Measurements from ENCODE around the gene TNFRSF17.
A peak's percentile ranks its signal among the peaks of the same experiment; 100 is the strongest.

TNFRSF17 gene

DNA sequence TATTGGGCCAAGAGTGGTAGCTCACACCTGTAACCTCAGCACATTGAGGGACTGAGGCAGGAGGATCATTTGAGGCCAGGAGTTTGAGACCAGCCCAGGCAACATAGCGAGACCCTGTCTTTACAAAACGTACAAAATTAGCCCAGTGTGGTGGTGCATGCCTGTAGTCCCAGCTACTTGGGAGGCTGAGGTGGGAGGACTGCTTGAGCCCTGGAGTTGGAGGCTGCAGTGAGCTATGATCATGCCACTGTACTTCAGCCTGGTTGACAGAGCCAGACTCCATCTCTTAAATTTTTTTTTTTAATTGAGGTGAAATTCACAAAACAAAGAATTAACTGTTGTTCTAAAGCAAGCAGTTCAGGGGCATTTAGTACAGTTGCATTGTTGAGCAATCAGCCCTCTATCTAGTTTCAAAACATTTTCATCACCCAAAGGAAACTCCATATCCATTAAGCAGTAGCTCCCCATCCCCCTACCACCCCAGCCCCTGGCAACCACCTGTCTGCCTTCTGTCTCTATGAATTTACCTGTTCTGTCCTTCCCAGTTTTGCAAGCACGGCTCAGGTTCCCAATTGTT, 27.1 kb downstream of the TNFRSF17 start:
- peaks cover 6 to 23% (median 12%) of the 10 kb centered on the region in 4 experiments for H3K4me1 ChIP-seq (ENCODE audit: control extremely low read depth in 1 of 4, control insufficient read depth in 4 of 4, insufficient read depth in 4 of 4, low read length in 3 of 4)
- 94% methylated on average over 2 of the region's 3 CpGs for WGBS (ENCODE audit: insufficient coverage)
- H3K4me3 ChIP-seq (ENCODE audit: control insufficient read depth in 1 of 7, extremely low read depth in 1 of 7, insufficient read depth in 4 of 7, low read depth in 2 of 7, low read length in 6 of 7) = no peak overlapping the region
- CTCF ChIA-PET = interaction anchor here (1.3 to 1.7 kb wide), 2 partner anchors 14 to 76 kb away, joined by 3 to 5 read pairs; no protein-coding TSS in a partner anchor
- no peaks in the 10 kb centered on the region for H3K9me3 ChIP-seq (ENCODE audit: control extremely low read depth in 1 of 5, control insufficient read depth in 4 of 5, insufficient read depth in 2 of 5, low read depth in 1 of 5, low read length in 4 of 5)
- POLR2A ChIA-PET = no interaction called here
- DNase-seq = no peak
- no peak overlapping the region for H3K27ac ChIP-seq (ENCODE audit: insufficient read depth in 1 of 2, low read depth in 1 of 2, low read length in 2 of 2, poor library complexity in 1 of 2, severe bottlenecking in 2 of 2)
- no peaks in the 10 kb centered on the region for H3K27me3 ChIP-seq (replicated peaks in 2 of 5; ENCODE audit: control insufficient read depth in 4 of 5, insufficient read depth in 5 of 5, low read length in 4 of 5)
- H3K36me3 ChIP-seq (ENCODE audit: control insufficient read depth in 4 of 4, insufficient read depth in 4 of 4, low read length in 3 of 4) = no peaks in the 10 kb centered on the region

DNA sequence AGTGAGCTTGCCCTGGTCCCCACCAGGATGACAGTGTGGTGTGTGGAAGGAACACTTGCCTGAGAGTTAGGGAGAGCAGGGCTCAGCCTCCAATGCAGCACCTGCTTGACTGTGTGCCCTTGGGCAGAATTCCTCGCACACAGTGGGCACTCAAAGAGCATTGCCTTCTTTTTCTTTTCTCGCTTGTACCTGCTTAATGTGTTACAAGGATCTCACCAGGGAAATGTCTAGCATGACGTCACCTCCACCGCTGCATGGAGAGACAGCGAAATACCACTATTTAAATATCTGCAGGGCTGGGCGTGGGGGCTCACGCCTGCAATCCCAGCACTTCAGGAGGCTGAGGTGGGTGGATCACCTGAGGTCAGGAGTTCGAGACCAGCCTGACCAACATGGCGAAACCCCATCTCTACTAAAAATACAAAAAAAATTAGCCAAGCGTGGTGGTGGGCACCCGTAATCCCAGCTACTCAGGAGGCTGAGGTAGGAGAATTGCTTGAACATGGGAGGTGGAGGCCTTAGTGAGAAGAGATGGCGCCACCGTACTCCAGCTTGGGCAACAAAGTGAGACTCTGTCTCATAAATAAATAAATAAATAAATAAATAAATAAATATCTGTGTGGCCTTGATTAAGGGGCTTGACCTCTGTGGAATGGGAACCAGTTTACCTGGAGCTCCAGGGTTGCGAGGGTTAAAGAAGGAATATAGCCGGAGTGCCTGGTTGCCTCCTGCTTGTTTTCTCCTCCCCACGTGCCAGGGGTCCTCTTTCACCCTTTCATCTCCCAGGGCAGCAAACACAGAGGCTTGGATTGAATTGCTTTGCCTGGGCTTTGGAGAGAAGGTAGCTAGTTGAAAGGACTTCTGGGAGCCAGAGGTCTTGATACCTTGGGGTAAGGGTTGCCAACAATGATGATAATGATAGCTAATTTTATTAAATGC, 27.8 kb downstream of the TNFRSF17 start:
- ChIA-PET POLR2A (interaction anchor here (0.6 kb wide), 1 partner anchor 11 kb away, joined by 3 read pairs; no protein-coding TSS in a partner anchor), CTCF (interaction anchor here (0.5 to 1.7 kb wide), 3 partner anchors 10 to 16 kb away, joined by 3 to 5 read pairs (median 4); partner anchors contain the start of gene SNX29)
- H3K4me1 ChIP-seq (ENCODE audit: control extremely low read depth in 1 of 4, control insufficient read depth in 4 of 4, insufficient read depth in 4 of 4, low read length in 3 of 4) = peaks cover 6 to 24% (median 12%) of the 10 kb centered on the region in 4 experiments
- H3K36me3 ChIP-seq (ENCODE audit: control insufficient read depth in 4 of 4, insufficient read depth in 4 of 4, low read length in 3 of 4) = peaks cover 0 to 3% (median 0%) of the 10 kb centered on the region in 4 experiments
- H3K9me3 ChIP-seq (ENCODE audit: control extremely low read depth in 1 of 5, control insufficient read depth in 4 of 5, insufficient read depth in 2 of 5, low read depth in 1 of 5, low read length in 4 of 5) = no peaks in the 10 kb centered on the region
- 100% methylated on average over 4 of the region's 16 CpGs for WGBS (ENCODE audit: insufficient coverage)
- no peak overlapping the region for H3K4me3 ChIP-seq (ENCODE audit: control insufficient read depth in 1 of 7, extremely low read depth in 1 of 7, insufficient read depth in 4 of 7, low read depth in 2 of 7, low read length in 6 of 7)
- H3K27ac ChIP-seq (ENCODE audit: insufficient read depth in 1 of 2, low read depth in 1 of 2, low read length in 2 of 2, poor library complexity in 1 of 2, severe bottlenecking in 2 of 2) = no peak overlapping the region
- no peak for DNase-seq
- H3K27me3 ChIP-seq (replicated peaks in 2 of 5; ENCODE audit: control insufficient read depth in 4 of 5, insufficient read depth in 5 of 5, low read length in 4 of 5) = no peaks in the 10 kb centered on the region

DNA sequence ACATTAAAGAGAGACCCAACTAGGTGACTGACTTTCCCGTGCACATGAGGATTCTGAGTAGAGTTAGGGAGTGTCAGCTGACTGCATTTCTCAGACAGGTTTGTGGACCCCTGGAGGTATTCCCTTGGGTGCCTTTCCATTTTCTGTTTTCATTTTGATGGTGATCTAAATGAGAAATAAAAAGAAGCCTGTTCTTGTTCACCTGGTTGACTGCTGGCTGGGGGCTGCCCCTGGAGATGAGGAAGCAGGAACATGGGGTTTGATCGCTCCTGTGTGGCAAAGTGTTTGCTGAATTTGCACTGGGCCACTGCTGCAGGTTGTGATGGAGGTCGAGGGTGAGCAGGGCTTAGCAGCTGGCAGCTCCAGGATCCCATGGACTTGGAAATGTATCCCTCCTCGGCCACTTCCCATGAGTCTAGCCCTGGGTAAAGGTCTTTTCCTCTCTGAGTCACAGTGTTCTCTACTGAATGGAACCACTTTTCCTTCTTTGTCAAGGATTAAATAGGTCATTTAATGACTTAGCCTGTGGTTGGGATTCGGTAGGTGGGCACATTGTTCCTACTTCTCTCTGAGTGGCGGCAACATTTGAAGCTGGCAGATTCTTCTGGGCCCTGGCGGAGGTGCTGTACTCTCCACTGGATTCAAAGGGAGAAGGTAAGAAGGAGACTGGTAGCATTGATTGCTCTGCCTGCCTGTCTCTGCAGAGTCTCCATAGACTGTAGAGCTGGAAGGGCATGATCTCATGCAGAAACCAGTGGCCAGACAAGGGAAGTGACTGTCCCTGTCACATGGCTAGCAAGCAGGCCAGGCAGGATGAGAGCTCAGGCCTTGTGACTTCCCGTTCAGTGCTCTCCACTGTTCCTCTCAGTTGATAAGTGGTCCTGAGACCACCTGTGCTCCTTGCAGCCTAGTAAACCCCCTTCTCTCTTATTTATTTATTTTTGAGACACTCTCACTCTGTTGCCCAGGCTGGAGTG, 29.4 kb downstream of the TNFRSF17 start:
- ChIA-PET POLR2A (interaction anchor here (0.7 to 1.2 kb wide), 2 partner anchors 16 to 17 kb away, joined by 3 to 4 read pairs; partner anchors contain the start of gene SNX29), CTCF (interaction anchor here (1.2 to 2.2 kb wide), 2 partner anchors 14 to 18 kb away, joined by 4 to 8 read pairs; partner anchors contain the start of gene SNX29)
- peak in 1 of 3 donors; percentile 28 for DNase-seq
- Histone ChIP-seq H3K36me3 (ENCODE audit: control insufficient read depth in 4 of 4, insufficient read depth in 4 of 4, low read length in 3 of 4) (peaks cover 0 to 4% (median 0%) of the 10 kb centered on the region in 4 experiments), H3K4me3 (ENCODE audit: control insufficient read depth in 1 of 7, extremely low read depth in 1 of 7, insufficient read depth in 4 of 7, low read depth in 2 of 7, low read length in 6 of 7) (no peak overlapping the region), H3K4me1 (ENCODE audit: control extremely low read depth in 1 of 4, control insufficient read depth in 4 of 4, insufficient read depth in 4 of 4, low read length in 3 of 4) (peaks cover 6 to 24% (median 12%) of the 10 kb centered on the region in 4 experiments), H3K27ac (ENCODE audit: insufficient read depth in 1 of 2, low read depth in 1 of 2, low read length in 2 of 2, poor library complexity in 1 of 2, severe bottlenecking in 2 of 2) (peak overlapping the region in 1 of 2 experiments; percentile 2), H3K9me3 (ENCODE audit: control extremely low read depth in 1 of 5, control insufficient read depth in 4 of 5, insufficient read depth in 2 of 5, low read depth in 1 of 5, low read length in 4 of 5) (no peaks in the 10 kb centered on the region), H3K27me3 (replicated peaks in 2 of 5; ENCODE audit: control insufficient read depth in 4 of 5, insufficient read depth in 5 of 5, low read length in 4 of 5) (no peaks in the 10 kb centered on the region)
- WGBS (ENCODE audit: insufficient coverage) = 76% methylated on average over 7 of the region's 8 CpGs

DNA sequence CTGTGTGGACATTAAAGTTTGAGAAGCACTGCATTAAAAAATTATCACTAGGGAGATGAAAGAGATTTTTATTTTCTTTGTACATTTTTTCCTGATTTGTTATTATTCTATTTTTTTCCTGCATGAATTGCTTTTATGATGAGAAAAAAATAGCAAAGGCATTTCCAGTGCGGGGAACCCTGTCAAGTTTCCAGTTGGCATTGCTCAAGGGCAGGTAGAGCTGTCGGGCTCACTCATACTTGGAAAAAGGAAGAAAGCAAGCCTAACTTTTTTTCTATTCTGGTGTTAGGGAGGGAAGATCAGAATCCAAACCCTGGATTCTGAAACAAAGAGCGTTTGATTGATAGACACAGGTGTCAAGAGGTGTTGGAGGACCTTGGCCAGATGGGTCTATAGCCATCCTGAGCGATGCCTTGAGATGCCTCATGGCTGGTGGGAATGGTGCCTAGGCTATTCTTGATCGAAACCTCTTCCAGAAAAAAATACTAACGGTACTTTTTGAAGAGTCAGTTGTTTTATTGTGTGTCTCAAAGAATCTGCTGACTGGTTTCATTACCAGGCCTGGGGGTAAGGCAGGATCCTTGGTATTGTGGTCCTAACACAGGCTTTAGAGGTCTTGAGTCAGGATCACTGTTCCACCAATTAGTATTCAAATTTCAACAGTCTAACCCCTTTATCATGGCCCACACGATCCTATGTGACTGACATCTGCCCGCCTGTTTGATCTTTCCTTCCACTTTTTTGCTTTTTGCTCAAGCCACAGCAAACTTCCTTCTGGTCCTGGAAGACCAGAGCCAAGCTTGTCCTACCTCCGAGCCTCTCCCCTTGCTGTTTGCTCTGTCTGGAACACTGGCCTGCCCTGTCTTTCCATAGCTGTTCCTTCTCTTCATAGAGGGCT, 31.7 kb downstream of the TNFRSF17 start:
- H3K4me1 ChIP-seq (ENCODE audit: control extremely low read depth in 1 of 4, control insufficient read depth in 4 of 4, insufficient read depth in 4 of 4, low read length in 3 of 4) = peaks cover 6 to 24% (median 12%) of the 10 kb centered on the region in 4 experiments
- ChIA-PET POLR2A (interaction anchor here (0.5 to 0.8 kb wide), 3 partner anchors 11 to 175 kb away, joined by 3 to 4 read pairs (median 4); no protein-coding TSS in a partner anchor), CTCF (interaction anchor here (0.9 to 2.2 kb wide), 2 partner anchors 12 to 30 kb away, joined by 3 to 8 read pairs; no protein-coding TSS in a partner anchor)
- no peak overlapping the region for H3K27ac ChIP-seq (ENCODE audit: insufficient read depth in 1 of 2, low read depth in 1 of 2, low read length in 2 of 2, poor library complexity in 1 of 2, severe bottlenecking in 2 of 2)
- H3K27me3 ChIP-seq (replicated peaks in 2 of 5; ENCODE audit: control insufficient read depth in 4 of 5, insufficient read depth in 5 of 5, low read length in 4 of 5) = no peaks in the 10 kb centered on the region
- WGBS (ENCODE audit: insufficient coverage) = 79% methylated on average over 8 of the region's 9 CpGs
- H3K36me3 ChIP-seq (ENCODE audit: control insufficient read depth in 4 of 4, insufficient read depth in 4 of 4, low read length in 3 of 4) = peaks cover 0 to 4% (median 3%) of the 10 kb centered on the region in 4 experiments
- no peak for DNase-seq
- no peaks in the 10 kb centered on the region for H3K9me3 ChIP-seq (ENCODE audit: control extremely low read depth in 1 of 5, control insufficient read depth in 4 of 5, insufficient read depth in 2 of 5, low read depth in 1 of 5, low read length in 4 of 5)
- no peak overlapping the region for H3K4me3 ChIP-seq (ENCODE audit: control insufficient read depth in 1 of 7, extremely low read depth in 1 of 7, insufficient read depth in 4 of 7, low read depth in 2 of 7, low read length in 6 of 7)

DNA sequence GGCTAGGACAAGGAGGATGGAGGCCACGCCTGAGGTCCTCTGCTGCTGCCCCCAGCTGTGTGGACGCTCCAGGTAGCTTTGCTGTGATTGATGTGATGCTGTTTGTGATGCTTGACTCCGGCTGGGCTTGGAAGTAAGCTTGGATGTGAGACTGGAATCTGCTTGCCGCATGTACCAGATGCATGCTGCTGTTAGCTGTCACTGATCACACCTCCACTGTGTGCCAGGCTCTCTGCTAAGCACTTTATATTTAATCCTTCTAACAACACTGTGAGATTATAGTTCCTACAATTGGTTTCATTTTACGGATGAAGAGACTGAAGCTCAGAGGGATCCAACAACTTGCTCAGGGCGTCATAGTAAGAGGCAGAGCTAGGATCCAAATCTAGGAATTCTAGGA, 35.0 kb downstream of the TNFRSF17 start:
- Histone ChIP-seq H3K36me3 (ENCODE audit: control insufficient read depth in 4 of 4, insufficient read depth in 4 of 4, low read length in 3 of 4) (peaks cover 3 to 8% (median 4%) of the 10 kb centered on the region in 4 experiments), H3K9me3 (ENCODE audit: control extremely low read depth in 1 of 5, control insufficient read depth in 4 of 5, insufficient read depth in 2 of 5, low read depth in 1 of 5, low read length in 4 of 5) (no peaks in the 10 kb centered on the region), H3K27ac (ENCODE audit: insufficient read depth in 1 of 2, low read depth in 1 of 2, low read length in 2 of 2, poor library complexity in 1 of 2, severe bottlenecking in 2 of 2) (no peak overlapping the region), H3K4me1 (ENCODE audit: control extremely low read depth in 1 of 4, control insufficient read depth in 4 of 4, insufficient read depth in 4 of 4, low read length in 3 of 4) (peaks cover 0 to 13% (median 4%) of the 10 kb centered on the region in 4 experiments), H3K27me3 (replicated peaks in 2 of 5; ENCODE audit: control insufficient read depth in 4 of 5, insufficient read depth in 5 of 5, low read length in 4 of 5) (no peaks in the 10 kb centered on the region), H3K4me3 (ENCODE audit: control insufficient read depth in 1 of 7, extremely low read depth in 1 of 7, insufficient read depth in 4 of 7, low read depth in 2 of 7, low read length in 6 of 7) (no peak overlapping the region)
- ChIA-PET POLR2A (interaction anchor here (0.7 kb wide), 1 partner anchor 1432 kb away, joined by 7 read pairs; no protein-coding TSS in a partner anchor), CTCF (interaction anchor here (0.6 to 0.9 kb wide), 4 partner anchors 9 to 21 kb away, joined by 3 to 4 read pairs (median 3); no protein-coding TSS in a partner anchor)
- WGBS (ENCODE audit: insufficient coverage) = 90% methylated on average over 4 of the region's 6 CpGs
- no peak for DNase-seq

Data from common myeloid progenitor, CD34-positive (primary cell).